HUES48 (cell line): ENCODE results near the gene RNU1-1.
"Not testable (repeated sequence)": the region's sequence is repeated elsewhere in the genome, so short reads cannot be mapped to it uniquely, and the experiment has no call there.

Experiments used
- H3K27ac ChIP-seq: one replicate; pipeline ENCODE4 v1.7.0; 2013; ENCODE audit warnings: low read depth, low read length, inconsistent platforms
- H3K27me3 ChIP-seq: 2 replicates; pipeline ENCODE4 v1.6.1; 2013; ENCODE audit warnings: mild to moderate bottlenecking, low read length; ENCODE audit not compliant: control insufficient read depth, insufficient read depth
- H3K36me3 ChIP-seq: 2 replicates; pipeline ENCODE4 v1.6.1; 2013; ENCODE audit warnings: low read length; ENCODE audit not compliant: control insufficient read depth, insufficient read depth
- H3K4me1 ChIP-seq: 2 replicates; pipeline ENCODE4 v1.6.1; 2013; ENCODE audit warnings: mild to moderate bottlenecking, low read length; ENCODE audit not compliant: control insufficient read depth, insufficient read depth
- H3K4me3 ChIP-seq: 2 replicates; pipeline ENCODE4 v1.5.1; 2013; ENCODE audit warnings: mild to moderate bottlenecking, low read depth, low read length
- H3K9ac ChIP-seq: 2 replicates; pipeline ENCODE4 v1.6.1; 2013; ENCODE audit warnings: mild to moderate bottlenecking, low read depth, low read length, moderate library complexity
- H3K9me3 ChIP-seq: 2 replicates; pipeline ENCODE4 v1.6.1; 2013; ENCODE audit warnings: low read length; ENCODE audit not compliant: control insufficient read depth, insufficient read depth

RNU1-1 gene

DNA sequence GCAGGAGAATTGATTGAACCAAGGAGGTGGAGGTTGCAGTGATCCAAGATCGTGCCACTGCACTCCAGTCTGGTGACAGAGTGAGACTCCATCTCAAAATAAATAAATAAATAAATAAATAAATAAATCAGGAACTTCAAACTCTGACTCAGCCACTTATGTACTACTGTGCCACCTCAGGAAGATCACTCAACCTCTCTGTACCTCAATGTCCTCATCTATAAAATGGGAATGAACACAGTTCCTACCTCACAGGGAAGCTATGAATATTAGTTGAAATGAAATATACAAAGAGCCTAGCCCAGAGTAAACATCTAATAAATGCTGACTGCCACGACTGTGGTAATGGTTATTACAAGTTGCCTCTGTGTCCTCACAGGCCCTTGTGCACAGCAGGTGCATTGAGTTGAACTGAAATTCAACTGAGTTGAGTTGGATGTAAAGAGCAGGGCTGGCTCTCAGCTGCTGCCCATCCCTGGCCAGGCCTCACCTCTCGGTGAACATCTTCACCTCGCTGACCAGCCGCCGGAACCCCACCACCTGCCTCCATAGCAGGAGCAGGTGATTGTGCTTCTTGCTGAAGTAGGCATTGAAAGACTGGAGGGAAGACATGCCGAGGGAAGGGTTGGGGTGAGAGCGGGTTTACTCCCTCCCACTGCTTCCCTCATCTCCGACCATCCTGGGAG is 24.7 kb downstream of the RNU1-1 start:
- H3K9me3 ChIP-seq, H3K27ac ChIP-seq: not testable (repeated sequence)
- H3K36me3 ChIP-seq = peaks cover 27% of the 10 kb centered on the region

DNA sequence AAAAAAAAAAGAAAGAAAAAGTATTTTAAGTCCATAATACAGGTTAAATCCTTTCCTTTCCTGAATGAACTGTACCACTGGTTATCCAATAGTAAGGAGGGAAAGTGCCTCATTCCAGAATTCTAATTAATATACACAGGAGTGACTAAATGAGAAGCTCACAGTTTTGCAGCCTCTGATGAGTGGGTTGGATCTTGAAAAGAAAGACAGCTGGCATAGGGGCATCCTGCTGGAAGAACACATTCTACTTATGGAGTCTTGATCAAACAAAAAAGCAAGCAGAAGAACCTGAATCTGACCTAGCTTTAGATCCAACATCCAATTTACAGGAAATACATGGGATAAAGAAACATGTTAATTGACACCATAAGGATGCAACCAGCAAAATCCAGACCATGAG is 27.1 kb downstream of the RNU1-1 start:
- not testable (repeated sequence) for H3K27ac ChIP-seq, H3K4me3 ChIP-seq, H3K4me1 ChIP-seq, H3K9me3 ChIP-seq, H3K27me3 ChIP-seq, H3K9ac ChIP-seq
- peaks cover 35% of the 10 kb centered on the region for H3K36me3 ChIP-seq

More for the DNA sequence above, 24.7 kb downstream of the RNU1-1 start:
- not testable (repeated sequence) for H3K9ac ChIP-seq, H3K4me3 ChIP-seq, H3K27me3 ChIP-seq, H3K4me1 ChIP-seq

- H3K9me3 ChIP-seq, H3K4me1 ChIP-seq, H3K9ac ChIP-seq, H3K4me3 ChIP-seq, H3K27me3 ChIP-seq, H3K27ac ChIP-seq: not testable (repeated sequence)
- H3K36me3 ChIP-seq = peaks cover 39% of the 10 kb centered on the region
Measured at GRCh38 chr1:16486316-16486715, 27.8 kb downstream of the RNU1-1 start.

DNA sequence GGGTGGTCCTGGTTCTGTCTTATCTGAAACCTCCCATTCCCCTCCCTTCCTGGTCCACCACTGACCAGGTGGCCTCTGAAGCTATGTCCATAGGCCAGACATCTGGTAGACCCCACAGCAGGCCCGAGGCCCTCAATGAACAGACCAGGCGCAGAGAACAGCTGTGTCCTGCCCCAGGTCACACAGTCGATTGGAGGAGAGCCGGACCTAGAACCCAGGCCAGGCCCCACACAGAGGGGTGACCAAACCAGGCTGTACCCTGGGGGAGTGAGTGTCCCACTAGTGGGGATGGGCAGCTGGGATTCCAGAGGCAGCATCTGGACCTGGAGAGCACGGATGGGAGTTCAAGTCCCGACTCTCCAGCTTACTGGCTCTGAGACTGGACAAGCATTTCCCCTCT is 29.2 kb downstream of the RNU1-1 start:
- Histone ChIP-seq H3K27ac (no peak overlapping the region), H3K27me3 (no peaks in the 10 kb centered on the region), H3K4me3 (no peak overlapping the region), H3K9me3 (no peaks in the 10 kb centered on the region), H3K4me1 (no peaks in the 10 kb centered on the region), H3K36me3 (peaks cover 52% of the 10 kb centered on the region), H3K9ac (no peak overlapping the region)

DNA sequence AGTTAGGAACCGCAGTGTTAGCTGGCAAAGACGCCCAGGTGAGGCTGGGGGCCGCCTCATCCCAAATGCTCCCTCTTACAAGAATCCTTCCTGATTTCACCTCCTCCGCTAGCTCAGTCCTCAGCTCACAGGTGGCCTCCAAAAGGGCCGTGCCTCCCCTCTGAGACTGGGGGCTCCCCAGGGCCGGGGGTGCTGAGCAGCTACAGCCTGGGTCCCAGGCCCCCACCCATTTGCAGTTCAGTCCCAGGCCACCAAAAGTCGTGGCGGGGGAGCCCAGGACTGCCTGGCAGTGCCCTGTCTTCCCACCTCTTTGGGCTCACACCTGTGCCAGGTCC is 29.6 kb downstream of the RNU1-1 start:
- Histone ChIP-seq H3K9me3 (no peaks in the 10 kb centered on the region), H3K9ac (no peak overlapping the region), H3K4me3 (no peak overlapping the region), H3K36me3 (peaks cover 49% of the 10 kb centered on the region), H3K4me1 (no peaks in the 10 kb centered on the region), H3K27ac (no peak overlapping the region), H3K27me3 (no peaks in the 10 kb centered on the region)

DNA sequence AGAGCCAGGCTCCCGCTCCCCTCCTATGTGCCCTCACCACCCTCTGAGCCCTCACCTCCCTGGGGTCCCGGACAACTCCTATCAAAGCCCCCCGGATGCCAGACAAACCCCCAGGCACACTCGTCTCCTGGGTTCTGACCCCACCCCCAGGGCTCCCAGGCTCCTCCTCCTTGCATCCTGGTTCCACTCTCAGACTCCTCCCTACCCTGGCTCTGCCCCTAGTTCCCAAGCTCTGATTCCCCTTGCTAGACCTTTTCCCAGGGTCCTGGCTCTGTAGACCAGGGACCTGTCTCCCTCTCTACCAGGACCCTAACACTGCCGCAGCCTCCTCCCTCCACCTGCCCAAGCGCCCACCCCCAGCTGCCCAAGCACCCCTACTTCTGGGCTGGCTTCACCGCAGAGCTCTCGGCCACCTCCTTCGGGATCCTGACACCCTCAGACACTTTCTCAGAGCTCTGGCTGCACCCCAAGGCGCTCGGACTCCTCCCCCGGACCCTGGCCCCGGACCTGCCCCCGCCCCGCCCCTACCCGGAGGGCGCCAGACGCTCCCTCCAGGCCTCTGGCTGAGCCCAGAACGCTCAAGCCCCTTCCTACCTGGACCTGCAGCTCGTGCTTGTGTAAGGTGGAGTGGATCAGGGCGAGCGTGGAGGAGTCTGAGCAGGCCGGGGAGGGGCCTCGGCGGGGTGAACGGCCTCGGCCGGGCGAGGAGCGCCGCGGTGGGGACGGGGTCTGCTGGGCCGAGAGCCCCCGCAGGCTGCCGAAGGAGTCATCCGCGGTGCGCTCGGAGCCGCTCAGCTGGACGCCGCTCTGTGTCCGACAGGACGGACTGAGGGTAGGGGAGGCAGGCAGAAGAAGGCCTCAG is 30.2 kb downstream of the RNU1-1 start:
- not testable (repeated sequence) for H3K27ac ChIP-seq, H3K27me3 ChIP-seq, H3K4me1 ChIP-seq, H3K9ac ChIP-seq, H3K9me3 ChIP-seq, H3K4me3 ChIP-seq
- peaks cover 46% of the 10 kb centered on the region for H3K36me3 ChIP-seq

DNA sequence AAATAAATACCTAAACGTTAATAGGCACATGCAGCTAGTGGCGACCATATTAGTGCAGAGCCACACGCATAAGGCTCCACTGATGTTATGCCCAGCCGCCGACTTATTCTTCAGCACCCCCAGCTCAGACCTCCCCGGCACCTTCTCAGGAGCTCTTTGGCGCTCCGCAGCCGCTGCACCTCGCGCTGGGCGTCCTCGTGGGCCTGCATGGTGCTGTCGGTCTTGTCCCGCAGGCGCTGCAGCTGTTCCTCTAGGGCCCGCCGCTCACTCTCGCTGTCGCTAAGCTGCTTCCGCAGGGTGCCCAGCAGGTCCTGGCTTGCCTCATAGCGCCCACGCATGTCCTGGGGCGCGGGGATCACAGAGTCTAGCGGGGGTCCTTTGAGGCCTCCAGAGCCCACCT is 30.9 kb downstream of the RNU1-1 start:
- not testable (repeated sequence) for H3K27me3 ChIP-seq, H3K27ac ChIP-seq, H3K4me3 ChIP-seq, H3K9ac ChIP-seq, H3K9me3 ChIP-seq, H3K4me1 ChIP-seq
- peaks cover 51% of the 10 kb centered on the region for H3K36me3 ChIP-seq

- H3K4me3 ChIP-seq = no peak overlapping the region
- no peaks in the 10 kb centered on the region for H3K4me1 ChIP-seq
- no peaks in the 10 kb centered on the region for H3K27me3 ChIP-seq
- H3K9ac ChIP-seq = no peak overlapping the region
- no peaks in the 10 kb centered on the region for H3K9me3 ChIP-seq
- H3K36me3 ChIP-seq = peaks cover 53% of the 10 kb centered on the region
- no peak overlapping the region for H3K27ac ChIP-seq
Measured at GRCh38 chr1:16478091-16478490, 36.0 kb downstream of the RNU1-1 start.

- not testable (repeated sequence) for H3K4me1 ChIP-seq, H3K4me3 ChIP-seq, H3K9me3 ChIP-seq, H3K27me3 ChIP-seq, H3K9ac ChIP-seq, H3K27ac ChIP-seq
- peaks cover 58% of the 10 kb centered on the region for H3K36me3 ChIP-seq
Measured at GRCh38 chr1:16475771-16476770, 38.0 kb downstream of the RNU1-1 start.

GRCh38 chr1:16474891-16475290 is 39.2 kb downstream of the RNU1-1 start:
- peaks cover 47% of the 10 kb centered on the region for H3K36me3 ChIP-seq
- H3K4me3 ChIP-seq, H3K27me3 ChIP-seq: not testable (repeated sequence)

More at GRCh38 chr1:16474891-16475290, 39.2 kb downstream of the RNU1-1 start:
- H3K27ac ChIP-seq, H3K4me1 ChIP-seq, H3K9me3 ChIP-seq, H3K9ac ChIP-seq: not testable (repeated sequence)
